NT2/D1 (cell line): ENCODE results near the gene DSEL.

ENCODE experiments used
- DNase-seq: peaks from one replicate; pipeline ENCODE4 v3.0.0-alpha.2; 2011; ENCODE audit warnings: low read depth, low spot score
- H3K27me3 ChIP-seq: 2 replicates; pipeline ENCODE4 v1.6.0; 2011; ENCODE audit warnings: mild to moderate bottlenecking; ENCODE audit not compliant: insufficient read length, insufficient read depth
- H3K36me3 ChIP-seq: 2 replicates; pipeline ENCODE4 v1.6.1; 2011; ENCODE audit warnings: mild to moderate bottlenecking, low read length, mixed read lengths; ENCODE audit not compliant: insufficient read depth, insufficient read length
- H3K4me1 ChIP-seq: 2 replicates; pipeline ENCODE4 v1.5.1; 2011; ENCODE audit not compliant: insufficient read depth, insufficient read length
- H3K4me3 ChIP-seq: 2 replicates; pipeline ENCODE4 v1.5.1; 2011; ENCODE audit warnings: low read depth; ENCODE audit not compliant: insufficient read length
- H3K9ac ChIP-seq: 2 replicates; pipeline ENCODE4 v1.6.0; 2011; ENCODE audit warnings: low read depth; ENCODE audit not compliant: insufficient read length
- H3K9me3 ChIP-seq: 2 replicates; pipeline ENCODE4 v1.5.1; 2011; ENCODE audit warnings: mild to moderate bottlenecking, low read length; ENCODE audit not compliant: insufficient read depth
- SUZ12 ChIP-seq: IDR thresholded peaks from 2 replicates; pipeline ENCODE4 v1.6.1; 2011; ENCODE audit not compliant: insufficient read length, insufficient read depth; ENCODE audit errors: extremely low read depth
- YY1 ChIP-seq: IDR thresholded peaks from 2 replicates; pipeline ENCODE4 v1.6.1; 2011; ENCODE audit not compliant: insufficient read length, insufficient read depth
- ZNF274 ChIP-seq: IDR thresholded peaks from 2 replicates; pipeline ENCODE4 v1.6.1; 2011; ENCODE audit warnings: mild to moderate bottlenecking, low read depth, low read length

Gene DSEL

DNA sequence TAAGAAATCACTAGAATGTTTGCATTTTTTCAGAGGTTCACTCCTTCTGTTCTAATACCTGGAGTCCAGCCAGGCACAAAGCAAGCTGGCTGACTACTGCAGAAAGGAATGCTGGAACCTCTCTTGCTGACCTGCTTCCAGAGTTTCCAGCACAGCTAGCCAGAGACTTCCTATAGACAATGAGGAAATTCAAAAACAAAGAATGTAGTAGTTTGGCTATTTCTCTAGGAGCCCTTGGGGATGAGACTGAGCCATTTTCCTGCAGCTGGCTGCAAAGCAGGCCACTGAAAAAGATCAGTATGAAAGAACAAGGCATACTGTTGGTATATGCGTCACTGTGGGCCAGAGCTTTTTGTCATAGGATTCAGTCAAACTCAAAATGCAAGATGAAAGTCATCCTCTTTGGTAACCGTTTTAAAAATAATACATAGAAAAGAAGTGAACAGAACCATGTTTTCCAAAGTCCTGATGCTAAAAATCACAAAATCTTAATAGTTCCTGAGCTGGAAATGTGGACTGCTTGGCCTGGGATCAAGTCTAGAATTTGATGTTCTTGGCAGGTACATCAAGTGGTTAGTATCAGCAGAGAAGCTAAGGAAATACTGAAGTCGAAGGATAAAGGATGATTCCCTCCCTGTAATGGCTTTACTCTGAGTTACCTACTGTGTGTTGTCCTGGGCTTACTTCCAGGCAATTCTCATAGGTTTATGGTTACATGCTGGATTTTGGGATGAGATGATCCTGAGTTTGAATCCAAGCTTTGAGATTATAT, 9.0 kb upstream of the DSEL start:
- Histone ChIP-seq H3K9ac (no peak overlapping the region), H3K27me3 (no peaks in the 10 kb centered on the region), H3K36me3 (no peaks in the 10 kb centered on the region), H3K4me3 (no peak overlapping the region), H3K9me3 (no peaks in the 10 kb centered on the region), H3K4me1 (no peaks in the 10 kb centered on the region)
- TF ChIP-seq YY1 (no peak), SUZ12 (no peak), ZNF274 (no peak)
- DNase-seq, result no peak

DNA sequence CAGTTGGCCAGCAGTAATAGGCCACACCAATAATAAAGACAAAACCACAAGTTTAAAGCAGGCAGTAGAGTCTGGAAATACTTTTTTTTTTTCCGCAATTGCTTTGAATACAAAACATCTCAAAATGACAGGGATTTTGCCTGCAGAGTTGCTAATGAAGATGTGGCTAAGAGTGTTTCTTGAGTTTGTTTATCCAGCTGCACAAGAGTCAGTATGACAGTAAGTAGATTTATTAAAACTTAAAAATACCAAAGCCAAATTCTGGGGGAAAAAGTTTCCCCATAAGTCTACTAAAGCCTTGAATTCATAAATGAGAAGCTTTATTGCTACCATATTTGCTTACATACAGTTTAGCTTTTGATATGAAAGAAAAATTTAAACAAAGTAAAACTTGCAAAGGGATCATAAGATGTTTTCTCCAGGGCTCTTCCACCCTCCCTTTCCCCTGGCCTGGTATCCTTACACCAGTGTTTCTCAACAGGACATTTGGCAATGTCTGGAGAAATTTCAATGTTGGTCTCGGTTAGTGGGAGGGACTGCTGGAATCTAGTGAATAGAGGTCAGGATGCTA, 3.9 kb upstream of the DSEL start:
- Histone ChIP-seq H3K9me3 (no peaks in the 10 kb centered on the region), H3K27me3 (no peaks in the 10 kb centered on the region), H3K4me3 (no peak overlapping the region), H3K4me1 (no peaks in the 10 kb centered on the region), H3K9ac (no peak overlapping the region), H3K36me3 (no peaks in the 10 kb centered on the region)
- TF ChIP-seq YY1 (no peak), SUZ12 (no peak), ZNF274 (no peak)
- DNase-seq, result no peak

DNA sequence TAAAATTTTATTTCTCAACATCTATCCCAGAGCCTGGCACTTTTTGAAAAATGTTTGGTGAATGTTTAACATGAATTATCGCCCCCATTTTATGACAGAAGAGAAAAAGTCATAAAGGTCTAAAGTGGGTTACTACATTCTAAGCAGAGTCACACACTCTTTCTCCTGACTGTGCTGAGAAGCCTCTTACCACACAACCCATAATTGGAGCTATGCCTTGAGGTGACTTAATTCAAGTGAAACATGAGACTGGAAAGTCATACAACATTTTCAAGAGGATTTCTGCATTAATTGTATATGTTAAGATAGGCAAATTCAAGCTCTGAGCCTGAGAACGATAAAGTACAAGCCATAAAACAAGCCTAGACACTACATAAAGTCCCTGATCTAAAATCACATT, 3.1 kb upstream of the DSEL start:
- no peak for DNase-seq
- TF ChIP-seq ZNF274, result no peak
- no peak for TF ChIP-seq YY1
- TF ChIP-seq SUZ12, result no peak
- no peaks in the 10 kb centered on the region for H3K27me3 ChIP-seq
- H3K4me3 ChIP-seq, result no peak overlapping the region
- no peaks in the 10 kb centered on the region for H3K4me1 ChIP-seq
- H3K9me3 ChIP-seq, result no peaks in the 10 kb centered on the region
- H3K9ac ChIP-seq, result no peak overlapping the region
- peaks cover under 1% of the 10 kb centered on the region for H3K36me3 ChIP-seq

DNA sequence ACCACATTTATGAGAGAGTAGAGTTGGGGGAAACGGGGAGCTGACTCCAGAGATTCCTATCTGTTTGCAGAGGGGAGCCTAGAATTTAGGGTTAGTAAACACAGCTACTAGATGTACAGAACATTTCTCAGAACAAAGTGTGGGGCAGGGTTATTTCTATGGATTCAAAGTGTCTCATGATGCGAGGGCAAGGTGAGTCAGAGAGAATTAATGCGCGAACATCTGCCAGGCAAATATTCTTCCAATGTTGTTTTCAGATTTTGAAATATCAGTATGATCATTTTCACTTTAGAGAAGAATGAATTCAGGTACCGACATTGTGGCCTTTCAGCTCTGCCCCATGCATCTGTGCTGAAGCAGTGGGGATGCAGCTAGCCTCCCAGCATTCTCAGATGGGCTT, 2.0 kb upstream of the DSEL start:
- TF ChIP-seq YY1 (no peak), ZNF274 (no peak), SUZ12 (no peak)
- Histone ChIP-seq H3K9ac (no peak overlapping the region), H3K4me1 (no peaks in the 10 kb centered on the region), H3K4me3 (no peak overlapping the region), H3K36me3 (peaks cover 11% of the 10 kb centered on the region), H3K9me3 (no peaks in the 10 kb centered on the region), H3K27me3 (no peaks in the 10 kb centered on the region)
- no peak for DNase-seq

DNA sequence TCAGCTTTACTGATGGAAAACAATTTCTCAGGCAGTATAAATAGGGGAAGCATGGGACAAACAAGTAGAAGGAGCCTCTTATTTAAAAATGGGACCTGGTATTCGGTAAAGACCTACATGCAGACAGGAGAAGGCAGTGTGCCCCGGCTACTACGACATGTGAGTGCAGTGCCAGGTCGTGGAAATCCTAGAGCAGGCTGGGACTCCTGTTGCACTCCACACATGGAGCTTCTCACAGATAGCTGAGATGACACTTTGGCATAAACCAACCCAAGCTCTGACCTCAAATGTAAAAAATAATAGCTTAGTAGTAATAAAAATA, 885 bp upstream of the DSEL start:
- Histone ChIP-seq H3K36me3 (peaks cover 21% of the 10 kb centered on the region), H3K27me3 (no peaks in the 10 kb centered on the region), H3K9me3 (no peaks in the 10 kb centered on the region), H3K4me3 (peak overlapping the region; percentile 41), H3K4me1 (no peaks in the 10 kb centered on the region), H3K9ac (peak overlapping the region; percentile 39)
- DNase-seq, result no peak
- TF ChIP-seq ZNF274, result no peak
- no peak for TF ChIP-seq SUZ12
- TF ChIP-seq YY1, result no peak

DNA sequence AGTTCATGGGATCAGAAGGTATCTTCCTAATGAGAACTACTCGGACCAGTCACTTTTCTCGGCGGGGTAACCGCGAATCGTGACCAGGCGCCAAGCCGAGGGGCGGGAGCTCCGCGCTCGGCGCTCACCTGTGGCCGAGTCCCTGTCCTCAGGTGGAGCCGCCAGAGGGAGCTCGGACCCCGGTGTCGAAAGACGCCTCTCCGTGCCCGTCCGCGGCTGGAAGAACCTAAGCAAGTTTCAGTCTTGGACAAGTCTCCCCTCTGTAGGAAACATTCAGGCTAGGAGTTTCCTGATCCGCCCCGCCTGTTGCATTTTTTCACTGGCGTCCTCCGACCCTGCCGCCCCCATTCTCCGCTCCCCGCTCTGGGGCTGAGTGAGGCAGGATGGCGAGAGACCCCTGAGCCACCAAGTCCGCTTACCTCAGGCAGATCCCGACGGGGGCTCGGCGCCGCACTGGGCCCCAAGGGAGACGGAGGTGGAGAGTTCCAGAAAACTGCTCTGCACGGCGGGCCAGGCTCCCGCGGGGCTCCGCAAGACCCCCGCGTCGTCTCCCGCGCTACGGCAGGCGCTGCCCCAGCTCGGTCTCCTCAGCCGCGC, 480 bp downstream of the DSEL start:
- DNase-seq, result peak; percentile 77
- Histone ChIP-seq H3K36me3 (peaks cover 34% of the 10 kb centered on the region), H3K9me3 (no peaks in the 10 kb centered on the region), H3K27me3 (no peaks in the 10 kb centered on the region), H3K4me1 (no peaks in the 10 kb centered on the region), H3K4me3 (peak overlapping the region; percentile 79), H3K9ac (peak overlapping the region; percentile 87)
- TF ChIP-seq YY1, result no peak
- TF ChIP-seq SUZ12, result no peak
- TF ChIP-seq ZNF274, result no peak

DNA sequence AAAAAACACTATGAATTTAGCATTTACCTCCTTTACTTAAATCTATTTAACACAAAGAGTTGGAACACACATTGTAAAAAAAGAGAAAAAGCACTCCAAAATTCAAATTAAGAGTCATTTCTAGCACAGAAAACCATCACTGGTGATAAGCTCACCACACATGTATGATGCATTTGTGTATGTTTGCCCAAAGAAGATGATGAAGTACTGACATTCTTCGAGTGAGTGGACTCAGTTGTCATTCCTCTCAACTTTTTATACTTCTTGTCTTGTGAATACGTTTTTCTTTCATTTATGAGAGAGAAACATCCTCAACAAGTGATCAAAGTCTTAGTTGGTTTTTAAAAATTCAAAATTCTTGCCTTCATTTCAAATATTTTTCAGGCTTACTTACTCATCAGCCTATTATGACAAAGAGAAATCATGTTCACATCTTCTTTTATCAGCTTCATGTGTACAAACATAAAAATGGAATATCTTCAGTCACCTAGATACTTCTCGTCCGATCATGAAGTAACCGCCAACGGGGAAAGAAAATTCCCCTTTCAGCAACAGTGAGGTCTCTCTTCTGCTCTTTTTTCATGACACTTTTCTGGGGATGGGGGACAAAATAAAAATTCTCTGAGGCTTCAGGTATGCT, 1.5 kb downstream of the DSEL start:
- Histone ChIP-seq H3K27me3 (no peaks in the 10 kb centered on the region), H3K9ac (peak overlapping the region; percentile 21), H3K4me3 (peak overlapping the region; percentile 79), H3K4me1 (no peaks in the 10 kb centered on the region), H3K9me3 (no peaks in the 10 kb centered on the region), H3K36me3 (peaks cover 36% of the 10 kb centered on the region)
- no peak for TF ChIP-seq YY1
- TF ChIP-seq ZNF274, result no peak
- TF ChIP-seq SUZ12, result no peak
- DNase-seq, result no peak
